ENCODE results near the gene PRDM16. TPM values are rescaled to one million over a fixed set of nuclear protein-coding genes. Genes with fewer than 3 reads are reported as not detected.

The PRDM16 gene
- polyA plus RNA-seq, 1 of the 3 experiments (the other 2 are of a cell fraction) = not detected

- TF ChIP-seq REST (IDR thresholded peaks at IDR 0.05; ENCODE audit: low read depth, low read length) = no peak
- no peak for TF ChIP-seq MXI1 (IDR thresholded peaks at IDR 0.05; ENCODE audit: low read depth, low read length)
- TF ChIP-seq IRF3 (IDR thresholded peaks at IDR 0.05; ENCODE audit: low read depth, low read length) = no peak
- TF ChIP-seq GATA2 (CRISPR knock-in tag; IDR thresholded peaks at IDR 0.05) = no peak
- TF ChIP-seq RXRA (IDR thresholded peaks at IDR 0.05; ENCODE audit: borderline replicate concordance, low read depth) = no peak
- TF ChIP-seq FOXM1 (IDR thresholded peaks at IDR 0.05; ENCODE audit: low read depth) = no peak
These were observed 28.9 kb downstream of the PRDM16 start (continued) for GRCh38 chr1:3097861-3098260.

- CTCF ChIA-PET = no interaction called here
- H3K4me3 ChIP-seq (ENCODE audit: low read depth in 2 of 2, low read length in 1 of 2) = no peak overlapping the region
- no peaks in the 10 kb centered on the region for H3F3A ChIP-seq (replicated peaks; ENCODE audit: insufficient read depth)
- no peak overlapping the region for H3K9ac ChIP-seq
- H3K79me2 ChIP-seq (ENCODE audit: insufficient read depth) = no peaks in the 10 kb centered on the region
- no peak overlapping the region for H3K4me2 ChIP-seq
- no peak for DNase-seq
- H3K27me3 ChIP-seq (ENCODE audit: insufficient read depth) = peaks cover 7% of the 10 kb centered on the region; the same call in 1 of the 2 replicates
- H2AFZ ChIP-seq (ENCODE audit: low read depth) = no peak overlapping the region
- H3K9me3 ChIP-seq = no peaks in the 10 kb centered on the region
- H3K9me2 ChIP-seq = no peaks in the 10 kb centered on the region
- no peaks in the 10 kb centered on the region for H4K20me1 ChIP-seq (ENCODE audit: insufficient read depth)
- POLR2A ChIA-PET = no interaction called here
- no CpG with 5 or more reads among the region's 9 CpGs for WGBS (ENCODE audit: low lambda C conversion rate)
- TF ChIP-seq FOXM1 (IDR thresholded peaks at IDR 0.05; ENCODE audit: low read depth) (no peak), PBX3 (IDR thresholded peaks at IDR 0.05) (no peak), ZBTB33 (IDR thresholded peaks at IDR 0.05; ENCODE audit: borderline replicate concordance, low read depth) (no peak), USF2 (IDR thresholded peaks at IDR 0.05; ENCODE audit: borderline replicate concordance, low read depth, low read length) (no peak)
- H3K36me3 ChIP-seq (replicated peaks in 1 of 2; ENCODE audit: control insufficient read depth in 1 of 2, insufficient read depth in 2 of 2, low read length in 1 of 2) = no peaks in the 10 kb centered on the region
- no peak overlapping the region for H3K27ac ChIP-seq (ENCODE audit: low read depth in 2 of 2, low read length in 1 of 2)
- H3K4me1 ChIP-seq (ENCODE audit: control insufficient read depth in 1 of 2, insufficient read depth in 2 of 2, low read depth in 1 of 2, low read length in 1 of 2) = no peaks in the 10 kb centered on the region
These were observed 30.9 kb downstream of the PRDM16 start for GRCh38 chr1:3099861-3100260.

Measured in SK-N-SH (cell line).